Fibroblast of skin of abdomen (primary cell): ENCODE measurements around the gene PRDX5. TPM values are rescaled to one million over a fixed set of nuclear protein-coding genes. Genes with fewer than 3 reads are reported as not detected.

Experiments
- DNase-seq: peaks from one replicate; pipeline ENCODE4 v3.0.0-alpha.2; 2013
- polyA plus RNA-seq, 2 experiments: library from polyadenylated mRNA; unstranded; fragments of 120-200 nt; gene quantifications; one replicate each; pipeline ENCODE4 v1.2.1, GENCODE V29; 2013; ENCODE audit not compliant: insufficient read length in 2 of 2

PRDX5 gene
- polyA plus RNA-seq (2013, experiment 1 of 2; ENCODE audit: insufficient read length): 352 TPM
- 372 TPM for polyA plus RNA-seq (2013, experiment 2 of 2; ENCODE audit: insufficient read length)

DNA sequence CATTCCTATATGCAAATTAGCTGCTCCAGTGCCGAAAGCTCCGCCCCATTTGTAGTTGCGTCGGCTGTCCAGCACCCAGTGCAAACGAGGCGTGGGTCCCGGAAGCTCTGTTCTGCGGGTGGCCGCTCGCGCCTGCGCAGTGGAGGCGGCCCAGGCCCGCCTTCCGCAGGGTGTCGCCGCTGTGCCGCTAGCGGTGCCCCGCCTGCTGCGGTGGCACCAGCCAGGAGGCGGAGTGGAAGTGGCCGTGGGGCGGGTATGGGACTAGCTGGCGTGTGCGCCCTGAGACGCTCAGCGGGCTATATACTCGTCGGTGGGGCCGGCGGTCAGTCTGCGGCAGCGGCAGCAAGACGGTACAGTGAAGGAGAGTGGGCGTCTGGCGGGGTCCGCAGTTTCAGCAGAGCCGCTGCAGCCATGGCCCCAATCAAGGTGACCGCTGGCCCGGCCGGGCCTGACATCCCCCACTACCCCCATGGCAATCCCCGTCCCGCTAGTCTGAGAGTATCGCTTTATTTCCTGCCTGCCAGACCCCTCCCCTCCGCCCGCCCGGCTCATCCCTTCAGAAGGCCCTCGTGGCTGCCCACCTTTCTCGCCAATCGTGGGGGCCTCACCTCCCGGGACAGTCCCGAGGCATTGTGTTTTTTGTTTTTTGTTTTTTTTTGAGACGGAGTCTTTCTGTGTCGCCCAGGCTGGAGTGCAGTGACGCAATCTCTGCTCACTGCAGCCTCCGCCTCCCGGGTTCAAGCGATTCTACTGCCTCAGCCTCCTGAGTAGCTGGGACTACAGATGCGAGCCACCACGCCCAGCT is at the start of gene PRDX5:
TSS of gene PRDX5 (plus strand) at position 161 of the 805 bp plus-strand sequence. CDS start at position 256, 95 bp downstream.
- peak; percentile 96 for DNase-seq

DNA sequence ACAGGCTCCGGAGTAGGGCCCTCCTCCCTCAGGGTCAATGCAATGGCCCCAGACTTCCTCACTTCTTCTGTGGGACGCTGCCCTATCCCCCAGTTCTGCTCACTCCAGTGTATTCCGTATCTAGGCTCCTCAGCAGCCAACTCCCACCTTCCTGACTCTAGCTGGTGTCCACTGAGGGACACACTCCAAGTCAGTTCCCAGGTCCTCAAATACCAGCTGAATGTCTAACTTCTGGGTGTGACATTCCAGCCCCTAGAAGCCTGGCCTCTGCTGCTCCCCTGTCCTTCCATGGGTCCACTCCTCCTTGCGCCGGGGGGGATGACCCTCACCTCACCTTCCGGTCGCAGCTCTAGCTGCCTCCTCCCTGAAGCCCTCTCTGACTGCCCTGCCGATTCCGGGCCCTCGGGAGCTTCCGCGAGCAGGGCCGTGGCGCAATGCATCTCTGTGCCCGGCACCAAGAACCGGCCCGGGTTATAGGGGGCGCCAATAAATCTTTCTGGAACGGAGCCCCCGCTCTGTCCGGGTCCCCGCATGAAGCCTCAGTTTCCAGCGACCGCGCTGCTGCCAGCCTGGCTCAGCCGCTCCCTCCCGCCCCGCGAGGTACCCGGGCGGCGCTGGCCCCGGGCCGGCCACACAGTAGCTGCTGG is 48.9 kb upstream of the PRDX5 start:
- peak; percentile 16 for DNase-seq

DNA sequence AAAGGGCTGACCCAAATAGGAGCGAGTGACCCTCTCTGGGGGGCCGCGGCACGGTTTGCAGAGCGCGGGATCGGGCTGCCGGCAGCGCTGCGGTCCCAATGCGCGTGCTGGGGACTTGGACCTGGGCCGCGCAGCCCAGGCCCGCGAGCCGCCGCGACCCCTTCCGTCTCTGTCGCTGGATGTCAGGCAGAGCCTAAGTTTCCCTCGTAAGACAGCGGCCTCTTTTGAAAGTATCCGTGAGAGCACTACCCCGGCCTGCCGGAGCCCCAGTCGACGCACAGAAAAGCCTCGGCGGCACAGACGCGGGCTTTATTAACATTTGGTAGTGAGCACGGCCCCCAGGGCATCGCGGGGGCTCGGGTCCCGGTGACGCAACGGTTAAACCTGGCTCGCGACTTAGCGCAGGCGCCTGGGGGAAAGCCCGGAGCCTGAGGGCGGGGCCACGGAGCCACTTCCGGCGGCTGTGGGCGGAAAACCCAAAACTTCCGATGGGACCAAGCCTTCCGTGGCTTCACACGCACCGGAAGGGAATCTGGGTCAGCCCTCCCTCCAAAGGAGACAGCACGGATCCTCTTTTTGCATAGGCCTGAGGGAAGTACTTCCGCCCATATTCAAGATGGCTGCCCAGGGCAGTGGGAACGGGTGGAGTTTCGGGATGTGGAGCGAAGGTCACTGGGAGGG is 48.2 kb upstream of the PRDX5 start:
- DNase-seq: peak; percentile 100

DNA sequence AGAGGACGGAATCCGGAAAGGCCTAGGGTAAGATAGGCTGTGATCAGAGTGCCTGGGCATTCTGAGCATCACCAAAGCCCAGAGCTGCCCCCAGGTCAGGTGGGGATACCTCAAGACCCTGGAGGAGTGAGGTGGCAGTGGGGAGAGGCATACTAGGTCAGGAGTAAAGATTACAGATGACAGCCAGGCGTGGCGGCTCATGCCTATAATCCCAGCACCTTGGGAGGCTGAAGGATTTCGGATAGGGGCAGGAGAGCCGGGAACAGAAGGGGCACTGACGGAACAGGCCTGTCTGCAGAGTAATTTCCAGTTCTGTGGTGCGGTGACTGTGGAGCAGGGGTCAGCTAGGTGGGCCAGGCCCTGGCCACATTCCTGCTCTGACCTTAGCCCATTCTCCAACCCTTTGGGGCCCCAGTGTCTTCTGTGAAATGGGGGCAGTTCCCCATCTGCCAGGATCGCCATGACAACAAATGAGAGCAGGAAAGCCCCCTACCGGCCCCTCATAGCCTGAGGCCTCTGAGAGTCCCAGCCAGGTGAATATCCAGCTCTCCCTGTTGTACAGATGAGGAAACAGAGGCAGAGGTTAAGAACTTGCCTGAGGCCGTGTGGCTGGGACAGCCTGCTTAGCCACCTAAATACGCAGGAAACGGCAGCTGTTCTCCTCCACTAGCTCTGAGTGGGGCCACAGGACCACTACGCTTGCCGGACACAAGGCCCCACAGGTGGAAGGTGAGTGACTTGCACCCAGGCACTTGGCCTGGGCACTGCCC is 42.7 kb upstream of the PRDX5 start:
- no peak for DNase-seq

DNA sequence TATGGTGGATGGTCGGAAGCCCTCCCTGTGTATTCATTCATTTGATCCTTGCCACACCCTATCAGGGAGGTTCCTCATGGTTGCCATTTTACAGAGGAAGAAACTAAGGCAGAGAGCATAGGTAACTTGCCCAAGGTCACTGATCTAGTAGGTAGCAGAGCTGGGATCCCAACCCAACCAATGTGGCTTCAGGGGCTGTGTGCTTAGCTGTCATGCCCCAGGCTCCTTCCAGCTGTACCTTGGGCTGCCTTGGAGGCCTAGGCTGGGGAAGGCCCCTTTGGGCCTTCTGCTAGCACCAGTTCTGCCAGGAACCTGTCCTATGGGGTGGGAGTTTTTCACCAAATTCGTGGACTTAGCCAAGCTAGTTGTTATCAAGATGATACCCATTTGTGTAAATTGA is 42.1 kb upstream of the PRDX5 start:
- DNase-seq: no peak

DNA sequence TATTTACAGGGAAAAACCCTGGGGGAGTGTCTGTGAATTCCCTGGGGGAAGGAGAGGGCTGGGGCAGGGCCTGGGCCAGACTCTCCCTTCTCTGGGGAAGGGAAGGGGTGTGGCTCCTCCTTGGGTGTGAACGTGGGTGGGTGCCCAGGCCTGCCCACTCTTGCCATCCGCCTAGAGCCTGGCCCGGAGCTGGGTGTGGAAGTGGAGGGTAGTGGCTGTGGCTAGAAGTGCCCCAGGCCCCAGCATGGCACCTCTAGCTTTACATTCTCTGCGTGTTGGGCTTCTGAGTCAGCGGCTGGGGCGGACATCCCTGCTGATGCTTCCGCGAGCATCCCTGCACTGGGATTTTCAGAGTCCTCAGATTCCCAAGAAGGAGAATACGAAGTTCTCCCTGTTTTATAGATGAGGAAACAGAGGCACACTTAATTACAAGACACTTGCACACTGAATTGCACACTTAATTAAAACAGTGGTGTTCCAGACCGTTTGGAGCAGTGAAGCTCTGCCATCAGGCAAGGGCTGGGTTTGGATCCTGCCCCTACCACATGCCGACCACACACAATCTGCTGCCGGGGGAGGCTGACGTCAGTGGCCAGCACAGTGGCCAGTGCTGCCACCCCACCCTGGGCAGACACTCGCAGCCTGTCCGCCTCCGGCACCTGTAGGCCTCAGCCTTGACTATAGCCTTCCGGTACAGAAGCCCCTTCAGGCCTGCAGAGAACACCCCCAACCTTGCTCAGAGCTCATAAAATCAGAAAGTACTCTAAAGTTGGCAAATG is 41.1 kb upstream of the PRDX5 start:
- DNase-seq: no peak

DNA sequence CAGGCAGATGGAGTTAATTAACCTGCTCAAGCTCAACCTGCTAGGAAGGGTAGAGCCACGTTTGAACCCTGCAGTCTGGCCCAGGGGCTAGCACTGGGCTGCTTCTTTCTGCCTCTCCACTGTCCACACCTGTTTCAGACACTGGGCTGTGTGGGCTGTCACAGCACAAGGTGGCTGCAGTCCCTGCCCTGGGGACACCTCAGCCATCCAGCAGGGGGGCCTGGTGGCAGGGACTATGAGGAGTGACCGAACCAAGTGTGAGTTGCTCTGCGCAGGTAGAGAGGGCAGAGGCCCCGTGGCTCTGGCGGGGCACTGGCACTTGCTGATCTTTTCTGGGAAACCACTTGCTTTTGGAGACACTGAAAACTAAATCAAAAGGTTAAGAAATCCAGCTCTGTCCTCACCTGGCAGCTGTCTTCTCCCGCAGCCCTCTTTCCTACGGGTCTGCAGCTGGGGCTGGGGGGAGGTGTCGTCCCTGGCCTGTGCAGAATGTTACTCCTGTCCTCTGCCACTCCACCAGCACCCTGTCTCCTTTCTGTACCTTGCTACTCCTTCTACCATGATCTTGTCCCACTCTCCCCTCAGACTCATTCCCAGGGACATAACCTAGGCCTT is 39.2 kb upstream of the PRDX5 start:
- no peak for DNase-seq

DNA sequence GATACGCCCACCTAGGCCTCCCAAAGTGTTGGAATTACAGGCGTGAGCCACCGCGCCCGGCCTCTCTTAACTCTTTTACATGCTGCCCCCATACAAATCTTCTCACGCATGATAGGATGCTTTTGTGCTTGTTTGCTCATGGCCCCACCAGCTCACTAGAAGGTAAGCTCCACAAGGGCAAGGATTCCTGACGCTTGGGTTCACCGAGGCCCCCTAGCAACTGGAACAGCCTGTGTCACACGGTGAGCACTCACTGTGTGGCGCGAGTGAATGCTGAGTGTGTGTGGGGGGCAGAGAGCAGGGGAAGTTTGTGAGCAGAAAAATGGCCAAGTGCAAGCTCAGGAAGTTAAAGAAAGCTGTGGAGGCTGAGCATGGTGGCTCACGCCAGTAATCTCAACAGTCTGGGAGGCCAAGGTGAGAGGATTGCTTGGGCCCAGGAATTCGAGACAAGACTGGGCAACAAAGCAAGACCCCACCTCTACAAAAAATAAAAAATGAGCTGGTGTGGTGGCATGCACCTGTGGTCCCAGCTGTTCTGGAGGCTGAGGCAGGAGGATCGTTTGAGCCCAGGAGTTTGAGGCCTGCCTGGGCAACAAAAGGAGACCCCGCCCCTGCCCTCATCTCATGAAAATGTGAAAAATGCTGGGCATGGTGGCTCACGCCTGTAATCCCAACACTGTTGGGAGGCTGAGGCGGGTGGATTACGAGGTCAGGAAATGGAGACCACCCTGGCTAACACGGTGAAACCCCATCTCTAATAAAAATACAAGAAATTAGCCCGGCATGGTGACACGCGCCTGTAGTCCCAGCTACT is 35.8 kb upstream of the PRDX5 start:
- DNase-seq: no peak

DNA sequence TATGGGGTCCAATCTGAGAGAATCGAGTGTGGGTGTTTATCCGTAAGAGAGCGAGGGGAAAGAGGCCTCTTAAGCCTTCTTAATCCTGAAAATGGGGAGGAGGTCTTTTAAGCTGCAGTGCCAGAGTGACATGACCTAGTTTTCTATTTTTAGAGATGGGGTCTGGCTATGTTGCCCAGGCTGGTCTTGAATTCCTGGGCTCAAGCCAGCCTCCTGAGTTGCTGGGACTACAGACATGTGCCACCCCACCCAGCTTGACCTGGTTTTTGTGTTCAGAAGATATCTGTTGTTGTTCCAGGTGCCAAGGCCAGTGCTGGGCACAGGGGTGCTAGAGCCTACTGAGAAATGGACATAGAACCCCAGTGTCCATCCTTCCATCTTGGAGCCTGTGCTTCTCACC is 34.8 kb upstream of the PRDX5 start:
- DNase-seq: no peak

DNA sequence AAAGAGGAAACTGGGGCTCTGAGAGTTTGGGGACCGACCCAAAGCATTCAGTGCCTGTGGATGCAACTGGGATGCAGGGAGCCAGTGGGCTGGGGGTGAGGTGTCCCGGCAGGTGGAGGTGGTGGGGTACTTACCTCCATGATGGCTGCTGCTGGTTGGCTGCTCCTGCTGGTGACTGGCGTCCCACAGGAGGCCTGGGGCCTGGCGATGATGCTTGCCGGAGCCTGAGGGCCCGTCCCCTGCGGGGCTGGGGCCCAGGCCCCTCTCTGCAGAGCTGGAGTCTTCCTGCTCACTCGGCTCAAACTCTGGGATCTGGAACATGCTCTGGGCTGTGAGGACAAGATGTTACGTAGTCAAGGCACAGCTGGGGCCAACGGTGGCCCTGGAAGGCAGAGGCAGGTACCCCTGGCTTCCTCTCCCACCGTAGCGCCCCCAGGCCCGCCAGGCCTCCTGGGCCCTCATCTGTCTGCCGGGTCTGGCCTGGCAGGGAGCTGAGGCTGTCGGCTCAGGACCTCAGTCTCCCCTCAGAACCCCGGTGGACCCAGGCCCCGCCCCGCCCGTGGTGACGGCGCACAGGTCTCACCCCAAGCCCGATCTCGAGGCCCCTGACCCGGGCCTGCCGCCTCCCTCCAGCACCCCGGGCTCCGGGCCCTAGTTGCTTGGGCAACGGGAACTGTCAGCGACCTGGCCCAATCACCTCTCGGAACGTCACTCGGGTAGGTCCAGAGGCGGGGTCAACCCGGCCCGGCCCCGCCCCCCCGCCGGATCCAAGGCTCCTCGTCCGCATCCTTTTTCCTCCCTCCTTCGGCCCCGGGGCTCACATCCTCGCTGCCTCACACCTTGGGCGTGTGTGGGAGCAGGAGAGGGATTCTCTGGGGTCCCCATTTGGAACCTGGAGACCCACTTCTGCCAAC is 33.6 kb upstream of the PRDX5 start, which contains the start of gene BAD:
TSS of gene BAD (minus strand) at position 618 of the 914 bp plus-strand sequence. CDS start at position 321, 297 bp downstream.
- peak; percentile 90 for DNase-seq

DNA sequence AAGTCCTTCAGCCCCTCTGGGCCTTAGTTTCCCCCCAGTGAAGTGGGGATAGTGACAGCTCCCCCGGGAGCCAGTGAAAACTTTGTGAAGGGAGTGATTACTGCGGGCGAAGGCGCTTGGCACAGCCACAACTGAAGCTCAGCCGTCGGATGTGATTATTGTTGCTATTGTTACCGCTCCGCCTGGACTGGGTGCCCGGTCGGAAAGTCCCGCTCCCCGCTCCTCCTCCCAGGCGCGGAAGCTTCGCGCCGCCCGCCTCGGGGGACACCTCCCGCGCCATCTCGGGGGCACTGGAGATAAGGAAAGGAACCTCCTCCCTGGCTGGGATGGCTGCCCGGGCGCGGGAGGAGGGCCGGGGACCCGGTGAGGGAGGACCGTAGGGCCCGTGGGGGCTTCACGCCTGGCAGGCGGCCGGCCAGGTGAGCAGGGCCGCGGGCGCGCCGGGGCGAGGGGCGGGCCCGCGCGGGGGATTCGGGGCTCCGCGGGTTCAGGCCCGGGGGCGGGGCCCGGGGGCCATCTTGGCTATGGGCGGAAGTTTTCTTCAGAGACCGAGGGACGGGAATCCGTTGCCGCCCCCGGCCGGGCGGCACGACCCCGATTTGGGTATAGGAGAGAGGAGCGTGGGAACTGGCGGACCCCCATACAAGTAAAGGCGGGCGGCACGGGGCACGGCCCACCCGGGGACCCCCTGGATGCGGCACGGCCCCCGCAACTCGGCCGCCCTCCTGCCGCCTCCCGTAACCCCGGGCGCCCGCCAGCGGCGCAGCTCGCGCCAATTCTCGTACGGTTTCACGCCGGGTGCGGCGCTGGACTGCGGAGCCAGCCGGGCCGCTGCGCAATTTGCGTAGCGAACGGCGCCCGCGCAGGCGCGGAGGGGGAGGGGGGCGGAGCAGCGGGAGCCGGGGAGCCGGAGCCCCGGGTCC is 32.7 kb upstream of the PRDX5 start, which contains the start of gene GPR137:
TSS of gene GPR137 (plus strand) at position 887 of the 923 bp plus-strand sequence. CDS start 677 bp downstream, outside the sequence.
- peak; percentile 67 for DNase-seq

DNA sequence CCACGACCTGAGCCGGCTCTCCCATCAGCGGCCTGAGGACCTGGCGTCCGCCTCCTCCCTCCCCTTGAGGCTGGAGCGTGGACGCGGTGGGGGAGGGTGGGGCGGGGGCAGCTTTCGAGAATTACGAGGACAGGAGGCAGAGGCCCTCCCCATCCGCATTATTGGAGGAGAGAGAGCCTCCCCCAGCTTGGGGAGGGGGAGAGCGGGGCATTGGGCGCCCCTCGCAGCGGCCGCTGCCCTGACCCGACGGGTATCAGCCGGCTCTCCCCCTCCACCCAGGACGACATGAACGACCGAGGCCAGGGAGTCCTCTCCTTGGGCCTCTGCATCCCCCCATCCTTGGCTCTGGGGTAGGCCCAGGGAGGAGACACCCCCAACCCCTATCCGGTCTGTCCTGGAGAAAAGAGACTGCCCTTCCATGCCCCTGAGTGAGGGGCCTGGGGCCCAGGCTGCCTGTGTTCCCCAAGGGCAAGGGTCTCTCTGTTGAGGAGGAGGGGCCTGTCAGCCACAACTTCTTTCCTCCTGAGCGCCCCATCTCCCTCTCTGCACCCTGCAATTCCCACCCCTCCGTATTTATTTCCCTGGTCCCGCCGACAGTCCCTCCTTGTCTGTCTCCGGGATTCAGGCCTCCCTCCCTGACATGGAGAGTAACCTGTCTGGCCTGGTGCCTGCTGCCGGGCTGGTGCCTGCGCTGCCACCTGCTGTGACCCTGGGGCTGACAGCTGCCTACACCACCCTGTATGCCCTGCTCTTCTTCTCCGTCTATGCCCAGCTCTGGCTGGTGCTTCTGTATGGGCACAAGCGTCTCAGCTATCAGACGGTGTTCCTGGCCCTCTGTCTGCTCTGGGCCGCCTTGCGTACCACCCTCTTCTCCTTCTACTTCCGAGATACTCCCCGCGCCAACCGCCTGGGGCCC is 31.8 kb upstream of the PRDX5 start:
- no peak for DNase-seq

DNA sequence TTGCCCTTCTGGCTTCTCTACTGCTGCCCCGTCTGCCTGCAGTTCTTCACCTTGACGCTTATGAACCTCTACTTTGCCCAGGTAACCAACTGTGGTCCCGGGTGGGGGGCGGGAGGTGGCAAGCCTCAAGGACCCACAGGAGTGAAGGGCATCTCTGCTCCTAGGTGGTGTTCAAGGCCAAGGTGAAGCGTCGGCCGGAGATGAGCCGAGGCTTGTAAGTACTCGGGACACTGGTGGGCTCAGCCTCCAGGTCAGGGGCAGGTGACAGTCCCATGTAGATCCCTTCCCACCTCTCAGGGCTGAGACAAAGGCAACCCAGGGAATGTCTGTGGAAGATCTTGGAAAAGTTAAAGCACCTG is 31.1 kb upstream of the PRDX5 start:
- DNase-seq: no peak

DNA sequence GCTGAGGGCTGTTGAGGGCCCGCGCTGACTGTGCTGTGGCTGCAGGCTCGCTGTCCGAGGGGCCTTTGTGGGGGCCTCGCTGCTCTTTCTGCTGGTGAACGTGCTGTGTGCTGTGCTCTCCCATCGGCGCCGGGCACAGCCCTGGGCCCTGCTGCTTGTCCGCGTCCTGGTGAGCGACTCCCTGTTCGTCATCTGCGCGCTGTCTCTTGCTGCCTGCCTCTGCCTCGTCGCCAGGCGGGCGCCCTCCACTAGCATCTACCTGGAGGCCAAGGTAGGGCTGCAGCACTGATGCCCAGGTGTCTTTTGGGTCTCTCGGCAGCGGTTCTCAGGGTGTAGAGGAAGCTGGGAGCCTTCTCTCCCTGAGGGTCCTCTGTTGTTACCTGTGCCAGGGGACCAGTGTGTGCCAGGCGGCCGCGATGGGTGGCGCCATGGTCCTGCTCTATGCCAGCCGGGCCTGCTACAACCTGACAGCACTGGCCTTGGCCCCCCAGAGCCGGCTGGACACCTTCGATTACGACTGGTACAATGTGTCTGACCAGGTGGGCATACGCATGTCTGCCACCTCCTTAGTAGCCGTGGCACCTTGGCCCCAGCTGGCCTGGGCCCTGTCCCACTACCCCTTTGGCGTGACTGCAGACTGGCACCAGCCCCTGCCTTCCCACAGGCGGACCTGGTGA is 30.1 kb upstream of the PRDX5 start:
- no peak for DNase-seq

DNA sequence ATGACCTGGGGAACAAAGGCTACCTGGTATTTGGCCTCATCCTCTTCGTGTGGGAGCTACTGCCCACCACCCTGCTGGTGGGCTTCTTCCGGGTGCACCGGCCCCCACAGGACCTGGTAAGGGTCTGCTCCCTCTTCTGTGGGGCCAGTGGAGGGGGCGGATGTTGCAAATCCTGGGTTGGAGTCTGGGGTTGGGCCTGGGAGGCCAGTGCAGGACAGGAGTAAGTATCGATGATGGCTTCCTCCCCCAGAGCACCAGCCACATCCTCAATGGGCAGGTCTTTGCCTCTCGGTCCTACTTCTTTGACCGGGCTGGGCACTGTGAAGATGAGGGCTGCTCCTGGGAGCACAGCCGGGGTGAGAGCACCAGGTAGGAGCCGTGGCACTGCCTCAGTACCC is 29.6 kb upstream of the PRDX5 start:
- no peak for DNase-seq

DNA sequence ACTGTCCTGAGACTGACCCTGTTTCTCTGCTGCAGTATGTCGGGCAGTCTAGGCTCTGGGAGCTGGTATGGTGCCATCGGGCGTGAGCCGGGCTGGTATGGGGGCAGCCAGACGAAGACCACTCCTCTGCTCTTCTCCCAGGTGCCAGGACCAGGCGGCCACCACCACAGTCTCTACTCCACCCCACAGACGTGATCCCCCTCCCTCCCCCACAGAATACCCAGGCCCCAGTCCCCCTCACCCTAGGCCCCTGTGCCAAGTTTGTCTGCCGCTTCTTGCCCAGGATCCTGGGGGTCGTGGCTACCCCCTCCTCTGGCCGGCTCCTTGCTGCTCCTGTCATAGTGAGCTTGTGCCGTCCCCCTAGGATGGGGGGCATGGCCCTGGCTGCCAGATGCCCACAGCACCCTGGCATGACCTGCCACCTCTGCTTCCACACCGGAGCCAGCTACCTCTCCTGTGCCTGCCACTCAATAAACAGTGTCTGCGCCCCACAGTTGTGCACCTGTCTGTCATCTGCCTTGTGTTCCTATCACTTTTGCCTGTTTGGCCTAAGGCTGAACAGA is 28.8 kb upstream of the PRDX5 start:
- DNase-seq: no peak
